IMR-90 (cell line): ENCODE data around the gene YRDC. TPM values are rescaled to one million over a fixed set of nuclear protein-coding genes. Genes with fewer than 3 reads are reported as not detected.

Source experiments
- ATAC-seq: fragments of 200-7000 bp; cut with Tn5 transposase; 2 replicates; pipeline ENCODE4 v1.9.1; 2020; ENCODE audit warnings: low read depth, mild to moderate bottlenecking, moderate library complexity
- BruUV-seq: library from RNA; stranded (reverse); fragments of 400-500 nt; replicated peaks from 2 replicates; lab custom pipeline; 2021; lab: Mats Ljungman, UMichigan
- CTCF ChIA-PET: fragments of 300-600 bp; formaldehyde crosslinking; extraction: SDS; loops from one replicate; lab custom pipeline; 2021; ENCODE audit warnings: antibody characterized with exemption; lab: Yijun Ruan, JAX
- POLR2A ChIA-PET: fragments of 300-600 bp; sonication (Branson Sonifier 250); formaldehyde crosslinking; loops from one replicate; lab custom pipeline; 2022; ENCODE audit warnings: antibody characterized with exemption; ENCODE audit not compliant: unreplicated experiment; lab: Charles Lee
- DNase-seq: peaks from one replicate; pipeline ENCODE4 v3.0.0; 2013
- H2AFZ ChIP-seq: replicated peaks from 2 replicates; pipeline ENCODE3; 2013; ENCODE audit warnings: low read length, mild to moderate bottlenecking; ENCODE audit not compliant: poor library complexity
- H2AK5ac ChIP-seq: 2 replicates; pipeline ENCODE4 v1.6.1; 2013; ENCODE audit warnings: low read depth, low read length, inconsistent platforms
- H2AK9ac ChIP-seq: replicated peaks from 2 replicates; pipeline ENCODE3; 2013; ENCODE audit warnings: mild to moderate bottlenecking, low read depth, low read length, moderate library complexity; ENCODE audit not compliant: poor library complexity
- H2BK120ac ChIP-seq: 2 replicates; pipeline ENCODE4 v1.6.1; 2013; ENCODE audit warnings: low read depth, low read length, inconsistent platforms
- H2BK15ac ChIP-seq: 3 replicates; pipeline ENCODE4 v1.6.1; 2013; ENCODE audit warnings: low read depth, low read length, inconsistent platforms
- H2BK20ac ChIP-seq: 2 replicates; pipeline ENCODE4 v1.6.1; 2013; ENCODE audit warnings: low read depth, mild to moderate bottlenecking, inconsistent platforms, low read length, moderate library complexity
- H2BK5ac ChIP-seq: 2 replicates; pipeline ENCODE4 v1.6.1; 2013; ENCODE audit warnings: mild to moderate bottlenecking, low read depth, low read length, inconsistent platforms; ENCODE audit not compliant: poor library complexity, severe bottlenecking
- H3K14ac ChIP-seq: replicated peaks from 2 replicates; pipeline ENCODE4 v1.6.1; 2013; ENCODE audit warnings: low read depth, low read length, inconsistent platforms
- H3K18ac ChIP-seq: 2 replicates; pipeline ENCODE4 v1.6.1; 2013; ENCODE audit warnings: low read depth, low read length, control low read depth
- H3K23ac ChIP-seq: 2 replicates; pipeline ENCODE4 v1.6.1; 2013; ENCODE audit warnings: low read depth, low read length, inconsistent platforms
- H3K27ac ChIP-seq: 2 replicates; pipeline ENCODE4 v1.5.1; 2013; ENCODE audit warnings: mild to moderate bottlenecking, control low read depth, low read length; ENCODE audit not compliant: insufficient read depth
- H3K27me3 ChIP-seq: 2 replicates; pipeline ENCODE4 v1.6.1; 2013; ENCODE audit warnings: low read length; ENCODE audit not compliant: control insufficient read depth, insufficient read depth
- H3K36me3 ChIP-seq: 2 replicates; pipeline ENCODE4 v1.6.1; 2013; ENCODE audit warnings: low read length, mixed read lengths; ENCODE audit not compliant: control insufficient read depth, insufficient read depth
- H3K4ac ChIP-seq: 2 replicates; pipeline ENCODE4 v1.6.1; 2013; ENCODE audit warnings: low read depth, low read length, inconsistent platforms
- H3K4me1 ChIP-seq: 2 replicates; pipeline ENCODE4 v1.6.1; 2013; ENCODE audit warnings: low read length, mixed read lengths; ENCODE audit not compliant: control insufficient read depth, insufficient read depth
- H3K4me2 ChIP-seq: 2 replicates; pipeline ENCODE4 v1.6.1; 2013; ENCODE audit warnings: low read depth, mild to moderate bottlenecking, control low read depth, low read length, moderate library complexity
- H3K4me3 ChIP-seq: 2 replicates; pipeline ENCODE4 v1.5.1; 2013; ENCODE audit warnings: low read depth, mild to moderate bottlenecking, control low read depth, low read length, moderate library complexity; ENCODE audit not compliant: insufficient read depth
- H3K56ac ChIP-seq: 2 replicates; pipeline ENCODE4 v1.6.1; 2013; ENCODE audit warnings: low read length, inconsistent platforms; ENCODE audit not compliant: insufficient read depth; ENCODE audit errors: extremely low read depth
- H3K79me1 ChIP-seq, 2 experiments: 2 replicates each; pipeline ENCODE4 v1.6.1; 2013; ENCODE audit warnings: low read length in 2 of 2, inconsistent platforms in 1 of 2, low read depth in 1 of 2
- H3K9ac ChIP-seq: 2 replicates; pipeline ENCODE4 v1.6.1; 2013; ENCODE audit warnings: low read depth, low read length, control low read depth
- H3K9me1 ChIP-seq: 2 replicates; pipeline ENCODE4 v1.6.1; 2013; ENCODE audit warnings: low read length, inconsistent platforms; ENCODE audit not compliant: insufficient read depth
- H3K9me3 ChIP-seq: 2 replicates; pipeline ENCODE4 v1.6.1; 2013; ENCODE audit warnings: low read length; ENCODE audit not compliant: control insufficient read depth, insufficient read depth
- H4K20me1 ChIP-seq: 2 replicates; pipeline ENCODE4 v1.6.1; 2013; ENCODE audit warnings: low read length, inconsistent platforms; ENCODE audit not compliant: insufficient read depth
- H4K5ac ChIP-seq: 2 replicates; pipeline ENCODE4 v1.6.1; 2013; ENCODE audit warnings: mild to moderate bottlenecking, low read depth, low read length, control low read depth
- H4K8ac ChIP-seq, 2 experiments: 2 replicates each; pipeline ENCODE4 v1.6.1; 2013; ENCODE audit warnings: low read depth in 2 of 2, low read length in 2 of 2, control low read depth in 1 of 2, inconsistent platforms in 1 of 2
- H4K91ac ChIP-seq: 2 replicates; pipeline ENCODE4 v1.6.1; 2013; ENCODE audit warnings: low read depth, low read length, inconsistent platforms; ENCODE audit not compliant: insufficient read depth
- BHLHE40 ChIP-seq: fragments of 150-350 bp; IDR thresholded peaks from 2 replicates; pipeline ENCODE4 v1.6.1; 2016; ENCODE audit warnings: mild to moderate bottlenecking, low read depth, low read length
- CEBPB ChIP-seq: IDR thresholded peaks from 2 replicates; pipeline ENCODE4 v1.6.1; 2012; ENCODE audit warnings: low read depth, low read length, improper control_type of control experiment
- CHD1 ChIP-seq: IDR thresholded peaks from 2 replicates; pipeline ENCODE4 v1.6.1; 2012; ENCODE audit warnings: low read depth, low read length, improper control_type of control experiment
- CTCF ChIP-seq: conservative IDR thresholded peaks from 2 replicates; pipeline ENCODE4 v1.5.1; 2012; ENCODE audit warnings: mild to moderate bottlenecking, low read depth, low read length, improper control_type of control experiment
- ELK1 ChIP-seq: fragments of 150-350 bp; IDR thresholded peaks from 2 replicates; pipeline ENCODE4 v1.6.1; 2016; ENCODE audit warnings: low read depth, mild to moderate bottlenecking, low read length, moderate library complexity, borderline replicate concordance
- FOS ChIP-seq: fragments of 150-350 bp; IDR thresholded peaks from 2 replicates; pipeline ENCODE4 v1.6.1; 2016; ENCODE audit warnings: low read depth, low read length
- MAFK ChIP-seq: IDR thresholded peaks from 2 replicates; pipeline ENCODE4 v1.6.1; 2012; ENCODE audit warnings: low read depth, low read length, improper control_type of control experiment
- MAZ ChIP-seq: IDR thresholded peaks from 2 replicates; pipeline ENCODE4 v1.6.1; 2012; ENCODE audit warnings: low read depth, mild to moderate bottlenecking, low read length, improper control_type of control experiment, moderate library complexity, borderline replicate concordance
- MXI1 ChIP-seq: IDR thresholded peaks from 2 replicates; pipeline ENCODE4 v1.6.1; 2012; ENCODE audit warnings: low read depth, mild to moderate bottlenecking, low read length, moderate library complexity, borderline replicate concordance
- NFE2L2 ChIP-seq: fragments of 150-350 bp; IDR thresholded peaks from 2 replicates; pipeline ENCODE4 v1.6.1; 2016; ENCODE audit warnings: low read depth, mild to moderate bottlenecking, low read length
- RAD21 ChIP-seq: IDR thresholded peaks from 2 replicates; pipeline ENCODE4 v1.6.1; 2012; ENCODE audit warnings: low read length, improper control_type of control experiment
- RCOR1 ChIP-seq: IDR thresholded peaks from 2 replicates; pipeline ENCODE4 v1.6.1; 2012; ENCODE audit warnings: mild to moderate bottlenecking, low read length, improper control_type of control experiment; ENCODE audit not compliant: insufficient replicate concordance
- RFX5 ChIP-seq: IDR thresholded peaks from 2 replicates; pipeline ENCODE4 v1.8.0; 2012; ENCODE audit warnings: low read depth, mild to moderate bottlenecking, low read length, moderate library complexity
- SMC3 ChIP-seq: fragments of 150-350 bp; IDR thresholded peaks from 2 replicates; pipeline ENCODE4 v1.6.1; 2016; ENCODE audit warnings: low read depth, mild to moderate bottlenecking, antibody characterized with exemption, low read length, moderate library complexity
- whole genome bisulfite sequencing, 2 experiments: methylation state at CpG; one replicate each; pipeline versions ENCODE4 v1.1.5 to v1.1.7; 2013; ENCODE audit warnings: missing lambda C conversion rate in 2 of 2; ENCODE audit not compliant: insufficient read length in 1 of 2; ENCODE audit errors: extremely low coverage in 2 of 2; 5-methylcytosine and 5-hydroxymethylcytosine counted together
- dilution Hi-C: fragments of 300-500 bp; cut with HindIII; formaldehyde crosslinking; loops from one replicate; pipeline ENCODE4 v1.14.3; 2018; ENCODE audit warnings: low sequenced_read_pairs; ENCODE audit not compliant: unreplicated experiment
- in situ Hi-C: fragments of 300-500 bp; cut with MboI; formaldehyde crosslinking; loops from 3 replicates; pipeline ENCODE4 v1.14.3; 2019; ENCODE audit warnings: low sequenced_read_pairs, inconsistent platforms, mixed read lengths
- intact Hi-C: fragments of 100-400 bp; cut with micrococcal nuclease; formaldehyde crosslinking; loops from 2 replicates; pipeline ENCODE4 v1.10.0; 2022
- polyA plus RNA-seq, 3 experiments: library from polyadenylated mRNA; depleted of rRNA; stranded (reverse); fragments of >200 nt; gene quantifications; 2 replicates each; pipeline ENCODE4 v1.2.3, GENCODE V29; 2012; ENCODE audit warnings: low replicate concordance in 1 of 3
- total RNA-seq: library from RNA; depleted of rRNA; stranded (reverse); fragments of >200 nt; gene quantifications from 2 replicates; pipeline ENCODE4 v1.2.3, GENCODE V29; 2012

YRDC gene
- total and polyA plus RNA-seq, 2 of the 4 experiments (the other 2 are of a cell fraction), result 21.0 to 21.7 TPM

- CTCF ChIA-PET, result no interaction called here
- no peak overlapping the region for H3K4ac ChIP-seq
Observed at GRCh38 chr1:37846647-37847339, 38.8 kb upstream of the YRDC start.

More at GRCh38 chr1:37846647-37847339, 38.8 kb upstream of the YRDC start:
- no peak overlapping the region for H3K56ac ChIP-seq
- no peak for TF ChIP-seq FOS
- no peak for TF ChIP-seq SMC3
- TF ChIP-seq MAZ, result no peak
- TF ChIP-seq MXI1, result no peak
- no peak for TF ChIP-seq RCOR1
- no peak for TF ChIP-seq CEBPB
- no peak for TF ChIP-seq ELK1
- no peak for TF ChIP-seq RFX5
- no peak for TF ChIP-seq CTCF
- TF ChIP-seq CHD1, result no peak
- TF ChIP-seq BHLHE40, result no peak
- TF ChIP-seq MAFK, result no peak
- TF ChIP-seq RAD21, result no peak
- no peak for TF ChIP-seq NFE2L2
- H3K27me3 ChIP-seq, result no peaks in the 10 kb centered on the region
- H3K4me1 ChIP-seq, result peaks cover 3% of the 10 kb centered on the region
- no peak overlapping the region for H4K91ac ChIP-seq
- dilution Hi-C loops, result no loop called here
- intact Hi-C loops, result no loop called here
- no peak overlapping the region for H3K4me3 ChIP-seq
- peaks cover 9% of the 10 kb centered on the region for H3K36me3 ChIP-seq
- peaks cover 19% of the 10 kb centered on the region; the same call in 1 of the 2 replicates for H4K20me1 ChIP-seq
- ATAC-seq, result no peak
- no peak for DNase-seq
- no peak overlapping the region for H2BK5ac ChIP-seq
- H3K14ac ChIP-seq, result no peak overlapping the region
- H2BK20ac ChIP-seq, result no peak overlapping the region
- H3K18ac ChIP-seq, result no peak overlapping the region
- H3K9me1 ChIP-seq, result peaks cover 7% of the 10 kb centered on the region
- H4K8ac ChIP-seq, result no peak overlapping the region
- no peak overlapping the region for H3K23ac ChIP-seq
- no peak overlapping the region for H2BK120ac ChIP-seq
- POLR2A ChIA-PET, result interaction anchor here (0.7 kb wide), 1 partner anchor 112 kb away, joined by 8 read pairs; no protein-coding TSS in a partner anchor
- no peak overlapping the region for H2AK9ac ChIP-seq
- H4K5ac ChIP-seq, result no peak overlapping the region
- peak overlapping the region; percentile 2; the same call in 1 of the 2 replicates for H3K4me2 ChIP-seq
- peaks cover 45 to 76% of the 10 kb centered on the region in 2 experiments for H3K79me1 ChIP-seq
- no peak overlapping the region for H3K27ac ChIP-seq
- WGBS, 2 experiments, result no CpG with 5 or more reads among the region's 4 CpGs
- in situ Hi-C loops, result no loop called here
- H3K9me3 ChIP-seq, result no peaks in the 10 kb centered on the region
- BruUV-seq, result no TSS peak
- no peak overlapping the region for H2AK5ac ChIP-seq
- no peak overlapping the region for H2BK15ac ChIP-seq
- H2AFZ ChIP-seq, result no peak overlapping the region
- no peak overlapping the region for H3K9ac ChIP-seq
